PC-9 (cell line): Measurements from ENCODE around the gene CENPX.

Source experiments
- EZH2 ChIP-seq: fragments of 200-600 bp; sonication (generic); IDR thresholded peaks from 2 replicates; pipeline ENCODE4 v1.8.0; 2017; ENCODE audit warnings: antibody characterized with exemption, low read depth
- TF ChIP-seq, protein P1 (sequence below): fragments of 200-600 bp; sonication (generic); conservative IDR thresholded peaks from 2 replicates; pipeline ENCODE4 v1.6.1; 2017; ENCODE audit warnings: mixed run types, antibody characterized with exemption, mild to moderate bottlenecking, moderate library complexity

DNA sequence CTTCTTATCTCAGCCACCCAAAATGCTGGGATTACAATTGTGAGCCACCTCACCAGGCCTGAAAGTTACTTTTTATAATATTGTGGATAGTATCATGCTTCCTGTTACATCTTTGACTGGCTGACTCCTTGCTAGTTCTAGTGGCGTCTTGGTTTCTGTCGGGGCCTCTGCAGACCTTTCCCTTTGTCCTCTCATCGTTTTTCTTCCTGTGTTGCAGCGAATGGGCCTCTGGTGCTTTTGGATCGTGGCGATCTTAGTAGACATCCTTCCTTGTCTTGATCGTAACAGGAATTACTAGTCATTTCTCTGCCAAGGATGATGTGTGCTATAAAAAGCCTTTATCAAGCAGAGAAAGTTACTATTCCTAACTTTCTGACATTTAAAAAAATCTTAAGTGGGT, 24.5 kb downstream of the CENPX start:
- TF ChIP-seq, protein P1, sequence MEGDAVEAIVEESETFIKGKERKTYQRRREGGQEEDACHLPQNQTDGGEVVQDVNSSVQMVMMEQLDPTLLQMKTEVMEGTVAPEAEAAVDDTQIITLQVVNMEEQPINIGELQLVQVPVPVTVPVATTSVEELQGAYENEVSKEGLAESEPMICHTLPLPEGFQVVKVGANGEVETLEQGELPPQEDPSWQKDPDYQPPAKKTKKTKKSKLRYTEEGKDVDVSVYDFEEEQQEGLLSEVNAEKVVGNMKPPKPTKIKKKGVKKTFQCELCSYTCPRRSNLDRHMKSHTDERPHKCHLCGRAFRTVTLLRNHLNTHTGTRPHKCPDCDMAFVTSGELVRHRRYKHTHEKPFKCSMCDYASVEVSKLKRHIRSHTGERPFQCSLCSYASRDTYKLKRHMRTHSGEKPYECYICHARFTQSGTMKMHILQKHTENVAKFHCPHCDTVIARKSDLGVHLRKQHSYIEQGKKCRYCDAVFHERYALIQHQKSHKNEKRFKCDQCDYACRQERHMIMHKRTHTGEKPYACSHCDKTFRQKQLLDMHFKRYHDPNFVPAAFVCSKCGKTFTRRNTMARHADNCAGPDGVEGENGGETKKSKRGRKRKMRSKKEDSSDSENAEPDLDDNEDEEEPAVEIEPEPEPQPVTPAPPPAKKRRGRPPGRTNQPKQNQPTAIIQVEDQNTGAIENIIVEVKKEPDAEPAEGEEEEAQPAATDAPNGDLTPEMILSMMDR = no peak
- no peak for TF ChIP-seq EZH2
